HL-60 (cell line): ENCODE data around the gene HINT2.

Experiments used
- CTCF ChIP-seq: IDR thresholded peaks from one replicate; pipeline ENCODE4 v1.5.1; 2011; ENCODE audit warnings: low read length, control low read depth, inconsistent platforms; ENCODE audit not compliant: insufficient read depth
- GABPA ChIP-seq: IDR thresholded peaks from 2 replicates; pipeline ENCODE4 v1.6.1; 2012; ENCODE audit warnings: low read depth
- POLR2AphosphoS5 ChIP-seq: IDR thresholded peaks from 2 replicates; pipeline ENCODE4 v1.6.1; 2012; ENCODE audit warnings: low read depth
- SPI1 ChIP-seq: IDR thresholded peaks from 2 replicates; pipeline ENCODE4 v1.6.1; 2012; ENCODE audit warnings: low read depth, mild to moderate bottlenecking, borderline replicate concordance
- TF ChIP-seq, protein P1 (sequence below): IDR thresholded peaks from 2 replicates; pipeline ENCODE4 v1.6.1; 2012; ENCODE audit warnings: low read depth; ENCODE audit not compliant: insufficient replicate concordance

DNA sequence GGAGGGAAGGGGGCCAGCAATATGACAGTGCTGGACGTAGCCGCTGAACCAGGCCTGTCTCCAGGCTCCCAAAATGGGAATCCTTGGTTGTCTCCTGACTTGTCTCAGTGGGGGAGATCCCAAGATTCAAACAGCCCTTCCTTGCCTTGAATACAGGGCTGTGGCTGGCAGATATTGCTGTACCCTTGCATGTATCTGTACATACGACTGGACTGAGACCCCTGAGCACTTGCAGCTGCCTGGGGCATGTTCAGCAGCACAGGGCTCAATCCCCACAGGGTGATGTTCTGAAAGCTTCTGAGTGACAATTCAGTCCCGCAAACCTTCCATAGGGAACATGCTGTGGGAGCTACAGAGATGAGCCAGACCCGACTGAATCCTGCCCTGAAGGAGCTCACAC lies 42.0 kb upstream of the HINT2 start:
- no peak for TF ChIP-seq CTCF
- TF ChIP-seq GABPA, result no peak
- TF ChIP-seq, protein P1, sequence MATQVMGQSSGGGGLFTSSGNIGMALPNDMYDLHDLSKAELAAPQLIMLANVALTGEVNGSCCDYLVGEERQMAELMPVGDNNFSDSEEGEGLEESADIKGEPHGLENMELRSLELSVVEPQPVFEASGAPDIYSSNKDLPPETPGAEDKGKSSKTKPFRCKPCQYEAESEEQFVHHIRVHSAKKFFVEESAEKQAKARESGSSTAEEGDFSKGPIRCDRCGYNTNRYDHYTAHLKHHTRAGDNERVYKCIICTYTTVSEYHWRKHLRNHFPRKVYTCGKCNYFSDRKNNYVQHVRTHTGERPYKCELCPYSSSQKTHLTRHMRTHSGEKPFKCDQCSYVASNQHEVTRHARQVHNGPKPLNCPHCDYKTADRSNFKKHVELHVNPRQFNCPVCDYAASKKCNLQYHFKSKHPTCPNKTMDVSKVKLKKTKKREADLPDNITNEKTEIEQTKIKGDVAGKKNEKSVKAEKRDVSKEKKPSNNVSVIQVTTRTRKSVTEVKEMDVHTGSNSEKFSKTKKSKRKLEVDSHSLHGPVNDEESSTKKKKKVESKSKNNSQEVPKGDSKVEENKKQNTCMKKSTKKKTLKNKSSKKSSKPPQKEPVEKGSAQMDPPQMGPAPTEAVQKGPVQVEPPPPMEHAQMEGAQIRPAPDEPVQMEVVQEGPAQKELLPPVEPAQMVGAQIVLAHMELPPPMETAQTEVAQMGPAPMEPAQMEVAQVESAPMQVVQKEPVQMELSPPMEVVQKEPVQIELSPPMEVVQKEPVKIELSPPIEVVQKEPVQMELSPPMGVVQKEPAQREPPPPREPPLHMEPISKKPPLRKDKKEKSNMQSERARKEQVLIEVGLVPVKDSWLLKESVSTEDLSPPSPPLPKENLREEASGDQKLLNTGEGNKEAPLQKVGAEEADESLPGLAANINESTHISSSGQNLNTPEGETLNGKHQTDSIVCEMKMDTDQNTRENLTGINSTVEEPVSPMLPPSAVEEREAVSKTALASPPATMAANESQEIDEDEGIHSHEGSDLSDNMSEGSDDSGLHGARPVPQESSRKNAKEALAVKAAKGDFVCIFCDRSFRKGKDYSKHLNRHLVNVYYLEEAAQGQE, result no peak
- no peak for TF ChIP-seq POLR2AphosphoS5
- no peak for TF ChIP-seq SPI1
